Pulmonary artery endothelial cell (primary cell): Measurements from ENCODE around the gene CLCN5. TPM values are rescaled to one million over a fixed set of nuclear protein-coding genes. Genes with fewer than 3 reads are reported as not detected.

Source experiments
- DNase-seq: peaks from one replicate; pipeline ENCODE4 v3.0.0-alpha.2; 2011; ENCODE audit warnings: low read depth, low spot score
- total RNA-seq: library from RNA; depleted of rRNA; stranded (reverse); fragments of >200 nt; gene quantifications from 2 replicates; pipeline ENCODE4 v1.2.3, GENCODE V29; 2014

The CLCN5 gene
- total RNA-seq, 1 donor from 2014 or later: 7.8 TPM

DNA sequence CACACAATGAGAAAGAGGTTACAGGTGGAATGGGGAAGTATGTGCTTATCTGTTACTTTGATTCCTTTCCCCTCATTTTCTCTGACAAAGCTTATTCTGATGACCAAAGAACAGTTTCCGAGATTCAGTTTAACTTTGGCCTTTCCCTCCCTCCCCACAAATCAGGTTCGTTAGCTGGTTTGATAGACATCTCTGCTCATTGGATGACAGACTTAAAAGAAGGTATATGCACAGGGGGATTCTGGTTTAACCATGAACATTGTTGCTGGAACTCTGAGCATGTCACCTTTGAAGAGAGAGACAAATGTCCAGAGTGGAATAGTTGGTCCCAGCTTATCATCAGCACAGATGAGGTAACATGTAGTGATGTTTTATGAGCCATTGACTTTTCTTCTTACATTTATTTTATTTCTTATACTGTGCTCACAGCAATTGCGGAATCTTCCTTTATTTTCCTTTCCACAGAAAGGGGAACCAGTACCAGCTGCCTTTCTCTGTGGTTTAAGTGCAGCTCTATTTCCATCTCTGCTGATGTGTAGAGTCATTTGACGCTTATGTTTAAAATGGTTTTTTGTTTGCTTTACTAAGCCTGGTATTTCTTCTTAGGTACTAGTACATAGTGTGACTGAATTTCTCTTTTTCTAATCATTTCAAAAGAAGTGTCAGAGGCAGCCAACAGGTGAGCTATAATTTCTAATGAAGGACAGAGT is 153.4 kb downstream of the CLCN5 start:
- no peak for DNase-seq

DNA sequence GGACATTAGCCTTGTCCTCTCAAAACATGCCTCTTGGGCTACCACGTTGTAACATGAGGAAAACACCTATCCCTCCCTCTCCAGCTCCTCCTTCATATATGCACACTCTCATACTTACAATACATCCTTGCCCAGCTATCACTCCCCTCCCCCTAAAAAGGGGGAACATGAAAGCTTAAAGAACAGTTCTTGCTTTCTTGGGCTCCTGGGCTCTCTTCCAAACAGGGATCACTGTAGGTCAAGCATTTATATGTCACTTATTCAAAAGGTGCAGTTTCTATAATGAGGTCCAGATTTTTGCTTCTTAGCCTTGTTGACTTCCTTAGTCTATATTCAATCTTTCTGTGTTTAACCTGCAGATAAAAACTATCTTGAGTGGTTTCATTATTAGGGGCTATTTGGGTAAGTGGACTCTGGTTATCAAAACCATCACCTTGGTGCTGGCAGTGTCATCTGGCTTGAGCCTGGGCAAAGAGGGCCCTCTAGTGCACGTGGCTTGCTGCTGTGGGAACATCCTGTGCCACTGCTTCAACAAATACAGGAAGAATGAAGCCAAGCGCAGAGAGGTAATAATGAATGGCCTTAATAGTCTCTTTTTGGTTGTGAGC is 159.0 kb downstream of the CLCN5 start:
- DNase-seq: no peak

- DNase-seq: no peak
Observed at GRCh38 chrX:50082741-50083140, 160.3 kb downstream of the CLCN5 start.

DNA sequence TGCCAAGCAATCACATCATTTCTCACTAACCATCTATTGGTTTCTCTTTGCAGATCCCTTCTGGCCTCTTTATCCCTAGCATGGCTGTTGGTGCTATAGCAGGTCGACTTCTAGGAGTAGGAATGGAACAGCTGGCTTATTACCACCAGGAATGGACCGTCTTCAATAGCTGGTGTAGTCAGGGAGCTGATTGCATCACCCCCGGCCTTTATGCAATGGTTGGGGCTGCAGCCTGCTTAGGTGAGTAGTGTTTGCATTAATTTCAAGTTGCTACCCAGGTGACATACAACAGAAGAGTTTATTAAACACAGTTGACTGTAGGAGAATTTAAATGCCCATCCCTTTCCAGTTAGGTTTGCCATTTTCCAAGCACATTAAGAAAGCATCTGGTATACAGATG is 166.2 kb downstream of the CLCN5 start:
- DNase-seq: no peak

DNA sequence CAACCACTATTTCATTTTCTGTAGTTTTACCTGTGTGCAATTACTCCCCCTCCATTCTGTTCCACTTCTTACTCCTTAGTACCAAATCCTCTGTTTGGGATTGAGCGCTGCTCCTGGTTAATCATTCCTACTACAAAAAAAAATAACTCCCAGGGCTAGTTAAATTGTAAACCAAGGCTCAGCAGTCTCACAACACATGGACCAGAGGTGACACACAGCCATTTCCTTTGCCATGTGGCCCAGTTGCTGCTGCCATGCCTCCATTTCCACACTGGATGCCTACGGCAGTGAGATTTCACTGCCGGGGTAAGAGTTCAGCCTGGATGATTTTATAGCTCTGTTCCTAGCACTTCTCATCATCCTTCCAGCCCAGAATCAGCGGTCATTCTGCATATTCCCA is 171.2 kb downstream of the CLCN5 start:
- no peak for DNase-seq

GRCh38 chrX:50097071-50097470 is 174.7 kb downstream of the CLCN5 start:
- no peak for DNase-seq

GRCh38 chrX:50098241-50098640 is 175.8 kb downstream of the CLCN5 start:
- DNase-seq: no peak

DNA sequence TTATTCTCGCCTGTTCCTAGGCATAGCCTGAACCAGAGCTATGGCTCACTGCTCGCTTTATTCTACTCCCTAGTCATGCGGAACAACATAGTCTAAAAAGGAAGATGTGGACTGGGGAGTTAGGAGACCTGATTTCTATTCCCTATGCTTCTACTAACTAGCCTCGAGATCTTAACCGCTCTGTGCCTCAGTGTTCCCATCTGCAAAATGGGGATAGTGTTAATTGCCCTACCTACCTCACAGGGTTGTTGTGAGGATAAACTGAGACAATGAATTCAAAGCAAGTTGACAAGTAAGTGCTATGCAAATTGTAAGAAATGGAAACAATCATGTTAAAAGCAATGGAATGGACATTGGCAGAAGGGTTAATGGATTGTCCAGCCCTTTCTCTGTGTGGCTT is 176.4 kb downstream of the CLCN5 start:
- DNase-seq: no peak

DNA sequence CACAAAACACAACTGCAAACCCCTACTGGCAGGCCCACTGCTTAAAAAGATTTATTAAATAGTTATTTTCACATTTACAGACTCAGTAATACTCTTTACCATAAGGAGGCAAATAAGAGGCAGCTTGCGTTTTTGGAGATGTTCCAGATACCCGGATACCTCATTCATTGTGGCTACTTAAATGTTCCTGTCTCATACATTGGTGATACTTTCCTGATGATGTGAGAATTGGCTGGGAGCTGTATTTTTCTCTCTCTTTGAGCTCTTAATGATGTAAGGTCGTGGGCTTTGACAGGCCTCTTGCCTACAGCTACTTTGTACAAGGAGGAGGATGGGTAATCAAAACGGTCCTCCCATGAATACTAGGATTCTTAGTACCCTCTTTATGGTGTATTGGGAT is 176.9 kb downstream of the CLCN5 start:
- DNase-seq: no peak

- no peak for DNase-seq
Observed at GRCh38 chrX:50100188-50100587, 177.8 kb downstream of the CLCN5 start.

DNA sequence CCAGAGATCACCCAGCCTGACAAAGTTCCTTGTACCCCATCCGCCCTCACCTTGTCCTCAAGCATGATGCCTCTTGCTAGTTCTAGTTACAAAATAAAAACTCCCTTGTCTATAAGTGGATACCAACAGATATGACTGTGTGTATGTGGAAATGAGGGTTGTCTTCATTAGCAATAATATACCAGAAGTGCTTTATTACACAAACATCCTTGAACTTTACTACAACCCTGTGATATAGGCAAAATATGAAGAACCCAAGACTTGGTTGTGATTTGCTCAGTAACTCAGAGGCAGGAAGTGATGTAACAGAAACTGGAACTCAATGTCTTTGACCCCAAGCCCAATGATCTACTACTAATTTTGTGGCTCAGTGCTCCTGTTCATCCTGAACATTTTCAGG is 180.8 kb downstream of the CLCN5 start:
- no peak for DNase-seq

DNA sequence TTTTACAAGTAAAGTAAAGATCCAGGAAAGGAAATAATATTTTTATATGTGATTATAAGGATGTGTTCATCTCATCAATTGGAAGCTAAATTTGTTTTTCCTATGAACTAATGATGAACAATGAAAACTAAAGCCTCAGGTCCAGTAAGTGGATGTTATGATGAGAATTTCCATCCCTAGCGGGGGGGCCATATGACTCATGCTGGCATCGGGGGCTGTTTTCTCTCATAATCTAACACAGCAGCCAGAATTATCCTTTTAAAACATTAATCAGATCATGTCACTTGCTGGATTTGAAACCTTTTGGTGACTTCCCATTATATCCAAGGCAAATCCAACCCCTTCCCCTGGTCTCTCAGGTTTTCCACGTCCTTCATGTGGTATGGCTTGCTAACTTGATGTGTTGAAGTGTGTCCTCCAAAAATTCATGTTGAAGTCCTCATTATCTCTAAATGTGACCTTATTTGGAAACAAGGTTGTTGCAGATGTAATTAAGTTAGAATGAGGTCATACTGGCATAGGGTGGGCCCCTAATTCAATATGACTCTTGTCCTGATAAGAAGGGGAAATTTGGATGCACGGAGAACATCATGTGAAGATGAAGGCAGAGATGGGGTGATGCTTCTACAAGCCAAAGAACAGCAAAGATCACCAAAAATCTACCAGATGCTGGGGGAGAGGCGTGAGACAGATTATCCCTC is 181.6 kb downstream of the CLCN5 start:
- no peak for DNase-seq

DNA sequence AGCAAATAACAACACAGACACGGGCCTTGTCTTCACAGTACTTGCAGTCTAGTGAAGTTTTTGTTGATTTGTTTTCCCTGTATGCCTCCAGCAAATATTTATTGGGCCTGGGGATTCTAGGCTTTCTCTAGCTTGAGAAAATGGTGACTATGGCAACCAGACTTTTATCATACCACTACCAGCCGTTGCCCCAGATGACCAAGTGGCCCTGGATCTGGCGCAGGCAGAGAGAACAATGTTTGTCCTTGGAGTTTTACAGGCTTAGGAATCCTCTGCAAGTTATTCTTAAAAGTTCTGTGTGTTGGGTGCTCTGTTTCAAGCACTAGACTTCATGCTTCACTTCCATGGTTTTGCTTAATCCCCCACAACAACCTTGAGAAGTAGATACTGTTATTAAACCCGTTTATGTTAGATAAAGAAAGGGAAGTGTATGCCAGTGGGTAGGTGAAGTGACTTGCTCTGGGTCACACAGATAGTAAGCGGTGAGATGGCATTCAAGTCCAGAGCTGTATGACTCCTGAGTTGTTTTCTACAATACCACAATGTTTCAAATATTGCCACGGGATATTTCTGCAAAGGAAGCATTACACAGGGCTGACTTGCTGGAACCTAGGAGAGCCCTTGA is 183.8 kb downstream of the CLCN5 start:
- no peak for DNase-seq

- DNase-seq: no peak
Observed at GRCh38 chrX:50107470-50107869, 185.1 kb downstream of the CLCN5 start.

DNA sequence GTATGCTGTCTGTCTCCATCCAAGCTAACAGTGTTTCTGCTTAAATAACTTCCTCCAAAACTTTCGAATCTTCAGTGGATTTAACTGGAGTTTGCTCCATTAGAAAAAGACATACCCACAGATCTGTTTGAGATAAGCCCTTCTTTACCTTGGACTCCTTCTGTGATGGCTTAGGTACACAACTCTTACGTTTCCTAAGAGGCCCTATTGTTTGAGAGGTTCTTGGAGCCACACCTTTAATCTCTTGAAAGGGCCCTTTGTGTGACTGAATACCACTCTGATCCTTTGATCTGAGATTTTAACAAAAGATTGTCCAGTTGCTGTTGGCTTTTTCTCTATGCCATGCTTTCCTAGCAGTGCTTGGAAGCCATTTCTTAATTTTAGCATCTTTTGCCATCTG is 185.9 kb downstream of the CLCN5 start:
- no peak for DNase-seq

- no peak for DNase-seq
Observed at GRCh38 chrX:50111742-50112141, 189.3 kb downstream of the CLCN5 start.

GRCh38 chrX:50114113-50114512 is 191.7 kb downstream of the CLCN5 start:
- no peak for DNase-seq

- no peak for DNase-seq
Observed at GRCh38 chrX:50115973-50116372, 193.6 kb downstream of the CLCN5 start.

- no peak for DNase-seq
Observed at GRCh38 chrX:50117476-50117875, 195.1 kb downstream of the CLCN5 start.

DNA sequence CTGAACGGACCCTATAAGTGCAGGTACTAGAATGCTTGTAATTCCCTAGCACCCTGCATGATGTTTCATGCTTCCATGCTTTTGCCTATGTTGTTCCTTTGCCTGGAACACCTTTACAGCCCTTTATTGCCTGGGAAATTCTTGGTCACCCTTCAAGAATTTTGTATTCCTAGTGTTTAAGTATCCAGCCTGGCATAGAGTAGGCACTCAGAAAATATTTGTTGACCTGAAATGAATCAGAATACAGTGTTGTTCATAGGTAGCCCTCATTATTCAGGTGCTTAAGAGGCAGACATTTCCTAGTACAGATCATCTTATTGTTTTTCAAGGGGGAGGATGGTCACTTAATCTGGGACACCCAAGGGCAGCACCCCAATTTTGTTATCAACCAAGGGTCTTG is 203.1 kb downstream of the CLCN5 start:
- DNase-seq: no peak

DNA sequence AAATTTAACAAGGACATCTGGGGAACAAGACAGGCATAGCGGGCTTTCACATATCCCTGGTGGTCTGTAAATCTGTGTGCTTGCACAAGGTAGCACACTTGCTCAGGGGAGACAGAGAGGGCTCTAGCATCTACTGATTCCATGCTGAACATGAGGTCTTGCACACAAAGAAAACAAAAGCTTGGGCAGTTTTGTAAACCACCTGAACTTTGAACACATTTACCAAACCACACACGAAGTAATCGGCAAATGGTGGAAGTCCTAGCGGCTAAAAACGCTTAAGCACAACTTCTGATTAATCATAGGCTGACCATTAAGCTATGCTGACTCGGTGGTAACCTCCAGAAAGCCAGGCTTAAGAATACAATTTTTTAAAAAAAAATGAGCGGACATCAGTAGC is 225.6 kb downstream of the CLCN5 start:
- no peak for DNase-seq
